OCI-LY1 (cell line): Measurements from ENCODE around the gene PPIE.
"Not testable (repeated sequence)": the region's sequence is repeated elsewhere in the genome, so short reads cannot be mapped to it uniquely, and the experiment has no call there.

ENCODE experiments used
- H2AFZ ChIP-seq: fragments of 200-600 bp; sonication (generic), shearing (Covaris generic); 2 replicates; pipeline ENCODE4 v1.6.0; 2014; ENCODE audit warnings: antibody characterized with exemption, mild to moderate bottlenecking, low read length
- H3F3A ChIP-seq: fragments of 200-600 bp; sonication (generic), shearing (Covaris generic); 2 replicates; pipeline ENCODE4 v1.6.0; 2014; ENCODE audit warnings: mild to moderate bottlenecking, antibody characterized with exemption, low read length, moderate library complexity; ENCODE audit not compliant: insufficient read depth
- H3K27ac ChIP-seq: fragments of 200-600 bp; sonication (generic); 2 replicates; pipeline ENCODE4 v1.5.1; 2014; ENCODE audit warnings: low read length, mixed run types, mild to moderate bottlenecking, low read depth; ENCODE audit not compliant: poor library complexity, severe bottlenecking
- H3K27me3 ChIP-seq: fragments of 200-600 bp; sonication (generic); 2 replicates; pipeline ENCODE4 v1.6.0; 2014; ENCODE audit warnings: antibody characterized with exemption, mild to moderate bottlenecking, low read length, moderate library complexity; ENCODE audit not compliant: insufficient read depth
- H3K36me3 ChIP-seq: fragments of 200-600 bp; sonication (generic); 2 replicates; pipeline ENCODE4 v1.6.1; 2014; ENCODE audit warnings: mild to moderate bottlenecking, antibody characterized with exemption, low read length, moderate library complexity, mixed read lengths; ENCODE audit not compliant: insufficient read depth
- H3K4me1 ChIP-seq: fragments of 200-600 bp; sonication (generic); 2 replicates; pipeline ENCODE4 v1.5.1; 2014; ENCODE audit warnings: mild to moderate bottlenecking, low read length, moderate library complexity; ENCODE audit not compliant: insufficient read depth, severe bottlenecking
- H3K4me2 ChIP-seq: fragments of 200-600 bp; sonication (generic), shearing (Covaris generic); 2 replicates; pipeline ENCODE4 v1.6.1; 2014; ENCODE audit warnings: low read length
- H3K4me3 ChIP-seq: fragments of 200-600 bp; sonication (generic); 2 replicates; pipeline ENCODE4 v1.5.1; 2014; ENCODE audit warnings: low read length, low read depth, mild to moderate bottlenecking, mixed read lengths; ENCODE audit not compliant: poor library complexity, severe bottlenecking
- H3K79me2 ChIP-seq: fragments of 200-600 bp; shearing (Covaris generic); 2 replicates; pipeline ENCODE4 v1.6.1; 2016; ENCODE audit warnings: mixed run types, low read length, mixed read lengths; ENCODE audit not compliant: insufficient read depth
- H3K9ac ChIP-seq: fragments of 200-600 bp; sonication (generic), shearing (Covaris generic); 2 replicates; pipeline ENCODE4 v1.6.1; 2014; ENCODE audit warnings: mild to moderate bottlenecking, low read length, mixed read lengths
- H3K9me2 ChIP-seq: fragments of 200-600 bp; sonication (generic), shearing (Covaris generic); 2 replicates; pipeline ENCODE4 v1.6.1; 2014; ENCODE audit warnings: low read depth, mild to moderate bottlenecking, low read length, mixed read lengths
- H3K9me3 ChIP-seq: fragments of 200-600 bp; shearing (Covaris generic); 2 replicates; pipeline ENCODE4 v1.6.1; 2014; ENCODE audit warnings: low read length, mixed read lengths
- H4K20me1 ChIP-seq: fragments of 200-600 bp; sonication (generic), shearing (Covaris generic); 2 replicates; pipeline ENCODE4 v1.6.0; 2016; ENCODE audit warnings: mild to moderate bottlenecking, low read length; ENCODE audit not compliant: insufficient read depth
- CTCF ChIP-seq: fragments of 200-600 bp; sonication (generic), shearing (Covaris generic); IDR thresholded peaks from 2 replicates; pipeline ENCODE4 v1.5.1; 2017; ENCODE audit warnings: mild to moderate bottlenecking, antibody characterized with exemption, low read length, moderate library complexity, mixed read lengths
- EZH2 ChIP-seq: fragments of 200-600 bp; sonication (generic), shearing (Covaris generic); IDR thresholded peaks from 2 replicates; pipeline ENCODE4 v1.8.0; 2017; ENCODE audit warnings: borderline replicate concordance, mixed run types, mild to moderate bottlenecking, antibody characterized with exemption, low read length, moderate library complexity, mixed read lengths

PPIE gene

GRCh38 chr1:39798859-39799769 lies 60.4 kb downstream of the PPIE start:
- H3K79me2 ChIP-seq, H3K27me3 ChIP-seq, H4K20me1 ChIP-seq: not testable (repeated sequence)

GRCh38 chr1:39799770-39800470 lies 61.2 kb downstream of the PPIE start:
- H3K9ac ChIP-seq, result peak overlapping the region; percentile 39; the same call in 1 of the 2 replicates
- H3K9me3 ChIP-seq, result no peaks in the 10 kb centered on the region
- H3K27ac ChIP-seq, result no peak overlapping the region
- peaks cover 14% of the 10 kb centered on the region for H3K4me1 ChIP-seq
- H3K4me2 ChIP-seq, result peak overlapping the region; percentile 57
- H3K9me2 ChIP-seq, result no peaks in the 10 kb centered on the region
- no peaks in the 10 kb centered on the region for H4K20me1 ChIP-seq
- H3K4me3 ChIP-seq, result peak overlapping the region; percentile 46
- H3F3A ChIP-seq, result no peaks in the 10 kb centered on the region
- H2AFZ ChIP-seq, result no peak overlapping the region
- no peak for TF ChIP-seq EZH2
- TF ChIP-seq CTCF, result peak; percentile 58
- no peaks in the 10 kb centered on the region for H3K36me3 ChIP-seq
- H3K27me3 ChIP-seq, result no peaks in the 10 kb centered on the region
- H3K79me2 ChIP-seq, result no peaks in the 10 kb centered on the region

More at GRCh38 chr1:39798859-39799769, 60.4 kb downstream of the PPIE start:
- Histone ChIP-seq H3K4me1 (peaks cover 14% of the 10 kb centered on the region), H2AFZ (peak overlapping the region; percentile 26; the same call in 1 of the 2 replicates), H3K27ac (peak overlapping the region; percentile 63), H3K4me3 (peak overlapping the region; percentile 46), H3K4me2 (peak overlapping the region; percentile 57), H3K9ac (peak overlapping the region; percentile 39; the same call in 1 of the 2 replicates)
- peak; percentile 85 for TF ChIP-seq CTCF
- not testable (repeated sequence) for H3K9me2 ChIP-seq, H3F3A ChIP-seq, H3K9me3 ChIP-seq, H3K36me3 ChIP-seq

GRCh38 chr1:39800471-39800835 lies 61.8 kb downstream of the PPIE start:
- no peaks in the 10 kb centered on the region for H3K79me2 ChIP-seq
- no peak overlapping the region for H2AFZ ChIP-seq
- no peak overlapping the region for H3K27ac ChIP-seq
- H3K9ac ChIP-seq, result no peak overlapping the region
- H3K4me1 ChIP-seq, result peaks cover 14% of the 10 kb centered on the region
- H4K20me1 ChIP-seq, result no peaks in the 10 kb centered on the region
- H3K4me3 ChIP-seq, result no peak overlapping the region
- no peak for TF ChIP-seq CTCF
- no peak for TF ChIP-seq EZH2
- H3K4me2 ChIP-seq, result no peak overlapping the region
- no peaks in the 10 kb centered on the region for H3F3A ChIP-seq
- no peaks in the 10 kb centered on the region for H3K9me2 ChIP-seq
- H3K27me3 ChIP-seq, result no peaks in the 10 kb centered on the region
- no peaks in the 10 kb centered on the region for H3K36me3 ChIP-seq
- H3K9me3 ChIP-seq, result no peaks in the 10 kb centered on the region
